Activated T-cell treated with anti-CD3 and anti-CD28 coated beads, Interleukin-2, amount 50 U/mL, for 24 hours (primary cell): ENCODE data around the gene VASH2.

Experiments
- DNase-seq: peaks from one replicate; pipeline ENCODE4 v3.0.0-alpha.2; 2020
- H3K27ac Mint-ChIP-seq: 2 replicates; pipeline ENCODE4 v1.8.0; 2020; ENCODE audit warnings: mild to moderate bottlenecking, mixed read lengths
- H3K27me3 Mint-ChIP-seq: 2 replicates; pipeline ENCODE4 v1.8.0; 2020; ENCODE audit warnings: mixed read lengths
- H3K36me3 Mint-ChIP-seq: 2 replicates; pipeline ENCODE4 v1.8.0; 2020; ENCODE audit warnings: low read depth, mixed read lengths
- H3K4me1 Mint-ChIP-seq: 2 replicates; pipeline ENCODE4 v1.8.0; 2020; ENCODE audit warnings: low read depth, mixed read lengths
- H3K4me3 Mint-ChIP-seq: 2 replicates; pipeline ENCODE4 v1.8.0; 2020; ENCODE audit warnings: mild to moderate bottlenecking, moderate library complexity, mixed read lengths
- H3K9me3 Mint-ChIP-seq: 2 replicates; pipeline ENCODE4 v1.8.0; 2020; ENCODE audit warnings: mixed read lengths

The VASH2 gene

GRCh38 chr1:212917858-212918257 is 32.5 kb upstream of the VASH2 start:
- H3K4me3 Mint-ChIP-seq, result no peak overlapping the region
- no peak overlapping the region for H3K27ac Mint-ChIP-seq
- H3K27me3 Mint-ChIP-seq, result peaks cover 24% of the 10 kb centered on the region
- no peaks in the 10 kb centered on the region for H3K36me3 Mint-ChIP-seq
- no peak for DNase-seq
- peaks cover 4% of the 10 kb centered on the region for H3K4me1 Mint-ChIP-seq
- H3K9me3 Mint-ChIP-seq, result no peaks in the 10 kb centered on the region

DNA sequence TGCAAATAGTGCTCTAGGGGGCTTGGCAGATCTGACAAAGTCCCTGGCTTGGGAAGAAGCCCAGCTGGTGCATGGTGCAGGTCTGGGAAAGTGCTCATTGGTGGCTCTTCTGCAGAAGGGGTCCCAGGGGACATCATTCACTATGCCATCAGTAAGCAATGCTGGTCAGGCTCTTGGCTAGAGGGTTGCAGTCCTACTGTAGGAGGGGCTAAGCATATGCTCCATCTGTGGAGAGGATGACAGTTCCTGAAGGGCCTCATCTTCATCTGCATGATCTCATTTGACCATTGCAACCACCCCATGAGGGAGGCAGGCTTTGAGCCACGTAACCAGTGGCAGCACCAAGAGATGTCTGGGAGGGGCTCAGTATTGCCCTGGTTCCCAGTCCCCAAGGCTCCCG is 31.5 kb upstream of the VASH2 start:
- Mint-ChIP-seq H3K9me3 (no peaks in the 10 kb centered on the region), H3K27ac (no peak overlapping the region), H3K36me3 (no peaks in the 10 kb centered on the region), H3K27me3 (peaks cover 24% of the 10 kb centered on the region), H3K4me1 (peaks cover 4% of the 10 kb centered on the region), H3K4me3 (no peak overlapping the region)
- no peak for DNase-seq

GRCh38 chr1:212920246-212920645 is 30.1 kb upstream of the VASH2 start:
- DNase-seq, result no peak
- Mint-ChIP-seq H3K27ac (no peak overlapping the region), H3K4me3 (no peak overlapping the region), H3K27me3 (peaks cover 23% of the 10 kb centered on the region), H3K4me1 (peaks cover 4% of the 10 kb centered on the region), H3K9me3 (no peaks in the 10 kb centered on the region), H3K36me3 (no peaks in the 10 kb centered on the region)

- peaks cover 4% of the 10 kb centered on the region for H3K4me1 Mint-ChIP-seq
- H3K27me3 Mint-ChIP-seq, result peaks cover 19% of the 10 kb centered on the region
- no peaks in the 10 kb centered on the region for H3K9me3 Mint-ChIP-seq
- DNase-seq, result no peak
- H3K36me3 Mint-ChIP-seq, result no peaks in the 10 kb centered on the region
- no peak overlapping the region for H3K27ac Mint-ChIP-seq
- no peak overlapping the region for H3K4me3 Mint-ChIP-seq
These were observed 29.4 kb upstream of the VASH2 start for GRCh38 chr1:212920896-212921295.

DNA sequence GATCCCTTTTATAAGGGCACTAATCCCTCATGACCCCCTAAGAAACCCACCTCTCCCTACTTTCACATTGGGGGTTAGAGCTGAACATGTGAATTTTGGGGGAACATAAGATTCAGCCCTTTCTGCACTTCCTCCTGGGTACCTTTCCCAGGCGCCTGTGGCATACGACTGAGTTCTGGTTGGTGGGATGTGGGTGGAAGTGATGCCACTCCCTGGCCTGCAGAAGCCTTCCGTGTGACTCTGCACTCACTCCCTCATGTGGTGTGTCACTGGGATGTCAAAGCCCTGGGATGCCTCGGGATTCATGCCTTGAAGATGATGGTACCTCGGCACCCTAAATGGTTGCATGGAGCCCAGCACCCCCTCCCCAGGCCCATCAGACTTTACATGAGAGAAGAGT is 28.3 kb upstream of the VASH2 start:
- Mint-ChIP-seq H3K4me3 (no peak overlapping the region), H3K27ac (no peak overlapping the region), H3K27me3 (peaks cover 14% of the 10 kb centered on the region), H3K4me1 (no peaks in the 10 kb centered on the region), H3K36me3 (no peaks in the 10 kb centered on the region), H3K9me3 (no peaks in the 10 kb centered on the region)
- no peak for DNase-seq

- Mint-ChIP-seq H3K4me1 (no peaks in the 10 kb centered on the region), H3K27me3 (no peaks in the 10 kb centered on the region), H3K36me3 (no peaks in the 10 kb centered on the region), H3K9me3 (no peaks in the 10 kb centered on the region), H3K4me3 (no peak overlapping the region), H3K27ac (no peak overlapping the region)
- no peak for DNase-seq
These were observed 24.0 kb upstream of the VASH2 start for GRCh38 chr1:212926372-212926771.

- no peaks in the 10 kb centered on the region for H3K27me3 Mint-ChIP-seq
- no peaks in the 10 kb centered on the region for H3K36me3 Mint-ChIP-seq
- no peak overlapping the region for H3K4me3 Mint-ChIP-seq
- no peak overlapping the region for H3K27ac Mint-ChIP-seq
- DNase-seq, result no peak
- H3K4me1 Mint-ChIP-seq, result no peaks in the 10 kb centered on the region
- no peaks in the 10 kb centered on the region for H3K9me3 Mint-ChIP-seq
These were observed 21.7 kb upstream of the VASH2 start for GRCh38 chr1:212928323-212929291.

DNA sequence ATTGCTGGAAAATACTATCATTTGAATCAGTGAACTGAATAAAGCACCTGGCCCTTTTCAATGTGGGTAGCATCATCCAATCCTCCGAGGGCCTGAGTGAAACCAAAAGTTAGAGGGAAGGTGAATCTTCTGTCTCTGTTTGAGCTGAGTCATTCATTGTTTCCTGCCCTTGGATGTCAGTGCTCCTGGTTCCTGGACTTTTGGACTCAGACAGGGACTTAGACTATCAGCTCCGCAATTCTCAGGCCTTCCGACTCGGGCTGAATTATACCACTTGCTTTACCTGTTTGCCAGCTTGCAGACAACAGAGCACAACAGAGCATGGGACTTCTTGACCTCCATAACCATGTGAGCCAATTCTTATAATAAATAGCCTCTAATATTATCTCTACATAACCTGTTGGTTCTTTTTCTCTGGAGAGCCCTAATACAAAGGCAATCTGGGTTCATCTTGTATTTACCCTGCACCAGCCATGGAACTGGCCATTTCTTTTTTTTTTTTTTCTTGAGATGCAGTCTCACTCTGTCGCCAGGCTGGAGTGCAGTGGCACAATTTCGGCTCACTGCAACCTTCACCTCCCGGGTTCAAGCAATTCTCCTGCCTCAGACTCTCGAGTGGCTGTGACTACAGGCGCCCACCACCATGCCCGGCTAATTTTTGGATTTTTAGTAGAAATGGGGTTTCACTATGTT is 19.2 kb upstream of the VASH2 start:
- no peak for DNase-seq
- Mint-ChIP-seq H3K4me1 (no peaks in the 10 kb centered on the region), H3K4me3 (no peak overlapping the region), H3K27me3 (no peaks in the 10 kb centered on the region), H3K9me3 (no peaks in the 10 kb centered on the region), H3K27ac (no peak overlapping the region), H3K36me3 (no peaks in the 10 kb centered on the region)

DNA sequence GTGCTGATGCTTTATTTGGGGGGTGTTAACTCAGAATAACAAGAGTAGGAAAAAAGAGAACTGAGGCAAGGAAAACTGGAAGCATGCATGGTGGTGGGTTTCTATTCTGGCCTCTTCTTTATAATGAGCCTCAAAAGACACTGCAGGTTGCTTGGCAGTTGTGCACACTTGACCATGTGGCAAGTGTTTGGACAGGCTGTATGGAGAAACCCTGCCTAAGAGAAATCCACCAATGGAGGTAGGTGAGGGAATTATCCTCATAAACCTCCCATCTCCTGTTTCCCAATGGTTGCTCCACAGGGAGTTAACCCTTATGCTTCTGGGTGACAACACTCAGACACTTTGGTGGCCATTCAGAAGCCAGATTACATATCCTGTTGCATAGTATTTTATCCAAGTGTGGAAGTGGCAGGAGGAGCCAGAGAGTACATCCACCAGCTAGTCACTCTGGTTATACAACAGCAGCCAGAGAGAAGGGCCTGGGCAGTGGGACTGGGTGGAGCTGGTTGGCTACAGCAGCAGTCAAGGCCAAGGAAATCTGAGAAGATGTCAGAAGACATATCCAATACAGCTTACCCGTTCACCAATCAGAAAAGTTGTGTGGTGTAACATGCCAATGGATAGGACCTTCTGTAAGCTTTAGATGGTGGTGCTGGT is 16.4 kb upstream of the VASH2 start:
- Mint-ChIP-seq H3K4me1 (peaks cover 4% of the 10 kb centered on the region), H3K36me3 (no peaks in the 10 kb centered on the region), H3K9me3 (no peaks in the 10 kb centered on the region), H3K4me3 (no peak overlapping the region), H3K27ac (no peak overlapping the region), H3K27me3 (no peaks in the 10 kb centered on the region)
- no peak for DNase-seq

DNA sequence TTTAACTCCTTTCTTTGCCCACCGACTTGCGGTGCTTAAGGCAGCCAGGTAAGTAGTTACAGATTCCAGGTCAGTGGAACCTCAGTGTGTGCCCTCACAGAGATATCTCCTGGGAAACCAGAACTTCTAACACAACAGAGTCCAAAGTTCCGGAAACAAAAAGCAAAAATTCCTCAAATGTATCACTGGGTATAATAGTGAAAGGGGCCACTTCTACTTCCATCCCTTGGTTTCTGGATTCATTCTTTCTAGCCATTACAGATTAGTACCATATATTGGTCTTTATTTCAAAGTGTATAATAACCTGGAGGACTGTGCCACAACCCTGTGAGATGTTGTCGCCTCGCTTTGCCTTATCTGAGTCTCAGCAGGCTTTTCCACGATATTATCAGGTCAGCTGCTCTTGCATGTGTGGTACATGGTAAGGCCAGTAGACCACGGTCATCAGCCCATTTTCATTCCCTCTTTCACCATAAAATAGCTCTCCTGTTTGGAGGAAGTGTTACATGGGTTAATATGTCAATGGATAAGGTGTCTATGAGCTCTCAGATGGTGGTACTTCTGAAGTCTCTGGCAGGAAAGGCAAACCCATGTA is 14.9 kb upstream of the VASH2 start:
- Mint-ChIP-seq H3K27ac (no peak overlapping the region), H3K9me3 (peaks cover 8% of the 10 kb centered on the region), H3K4me3 (no peak overlapping the region), H3K4me1 (peaks cover 4% of the 10 kb centered on the region), H3K36me3 (no peaks in the 10 kb centered on the region), H3K27me3 (no peaks in the 10 kb centered on the region)
- DNase-seq, result no peak

DNA sequence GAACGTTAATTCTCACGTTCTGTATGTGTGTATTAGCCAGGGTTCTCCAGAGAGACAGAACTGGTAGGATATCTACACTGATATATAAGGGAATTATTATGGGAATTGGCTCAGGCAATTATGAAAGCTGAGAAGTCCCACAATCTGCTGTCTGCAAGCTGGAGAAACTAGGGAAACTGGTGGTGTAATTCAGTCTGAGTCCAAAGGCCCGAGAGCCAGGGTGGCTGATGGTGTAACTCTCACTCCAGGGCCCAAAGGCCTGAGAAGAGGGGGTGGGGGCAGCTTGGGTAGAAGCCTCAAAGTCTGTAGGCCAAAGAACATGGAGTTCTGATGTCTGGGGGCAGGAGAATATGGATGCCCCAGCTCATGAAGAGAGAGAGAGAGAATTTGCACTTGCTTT is 13.3 kb upstream of the VASH2 start:
- H3K9me3 Mint-ChIP-seq, result peaks cover 8% of the 10 kb centered on the region
- no peak for DNase-seq
- H3K27ac Mint-ChIP-seq, result no peak overlapping the region
- H3K36me3 Mint-ChIP-seq, result no peaks in the 10 kb centered on the region
- no peak overlapping the region for H3K4me3 Mint-ChIP-seq
- no peaks in the 10 kb centered on the region for H3K27me3 Mint-ChIP-seq
- H3K4me1 Mint-ChIP-seq, result peaks cover 4% of the 10 kb centered on the region

DNA sequence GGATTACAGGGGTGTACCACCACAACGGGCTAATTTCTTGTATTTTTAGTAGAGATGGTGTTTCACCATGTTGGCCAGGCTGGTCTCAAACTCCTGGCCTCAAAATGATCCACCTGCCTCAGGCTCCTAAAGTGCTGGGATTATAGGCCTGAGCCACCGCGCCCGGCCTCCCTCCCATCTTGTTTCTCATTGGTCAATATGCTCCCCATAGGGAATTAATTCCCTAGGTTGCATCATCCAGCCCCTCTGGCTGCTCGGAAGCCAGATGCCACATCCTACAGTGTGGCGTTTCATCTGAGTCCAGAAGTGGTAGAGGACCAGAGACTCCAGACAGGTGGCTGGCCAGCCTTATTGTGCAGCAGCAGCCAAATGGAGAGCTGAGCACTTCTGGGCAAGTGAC is 11.5 kb upstream of the VASH2 start:
- Mint-ChIP-seq H3K36me3 (no peaks in the 10 kb centered on the region), H3K4me1 (peaks cover 4% of the 10 kb centered on the region), H3K4me3 (no peak overlapping the region), H3K27me3 (no peaks in the 10 kb centered on the region), H3K9me3 (peaks cover 8% of the 10 kb centered on the region), H3K27ac (no peak overlapping the region)
- DNase-seq, result no peak

- H3K4me1 Mint-ChIP-seq, result peaks cover 4% of the 10 kb centered on the region
- no peak overlapping the region for H3K27ac Mint-ChIP-seq
- peaks cover 8% of the 10 kb centered on the region for H3K9me3 Mint-ChIP-seq
- H3K27me3 Mint-ChIP-seq, result no peaks in the 10 kb centered on the region
- DNase-seq, result no peak
- no peaks in the 10 kb centered on the region for H3K36me3 Mint-ChIP-seq
- no peak overlapping the region for H3K4me3 Mint-ChIP-seq
These were observed 8.9 kb upstream of the VASH2 start for GRCh38 chr1:212941452-212941851.

- Mint-ChIP-seq H3K4me3 (no peak overlapping the region), H3K36me3 (no peaks in the 10 kb centered on the region), H3K9me3 (peaks cover 8% of the 10 kb centered on the region), H3K4me1 (peaks cover 4% of the 10 kb centered on the region), H3K27ac (no peak overlapping the region), H3K27me3 (peaks cover 2% of the 10 kb centered on the region)
- DNase-seq, result no peak
These were observed 7.5 kb upstream of the VASH2 start for GRCh38 chr1:212942679-212943392.
